Coronary artery (tissue), 2 donors: ENCODE data around the gene RAB23.
A peak's percentile ranks its signal among the peaks of the same experiment; 100 is the strongest.

Experiments
- DNase-seq: peaks from one replicate; pipeline ENCODE4 v3.0.0-alpha.2; 2017; ENCODE audit warnings: low spot score
- H3K27ac ChIP-seq, 2 donors: fragments of 200-600 bp; sonication (generic); one replicate each; pipeline ENCODE4 v1.5.1; 2016 to 2019
- H3K4me3 ChIP-seq: fragments of 200-600 bp; sonication (generic); 2 replicates; pipeline ENCODE4 v1.5.1; 2016; ENCODE audit warnings: mild to moderate bottlenecking, moderate library complexity
- TF ChIP-seq, protein P1 (sequence below): fragments of 200-600 bp; sonication (generic); IDR thresholded peaks from one replicate; pipeline ENCODE4 v1.5.1; 2019; ENCODE audit warnings: antibody characterized with exemption

RAB23 gene

GRCh38 chr6:57220083-57220703 lies 1.9 kb downstream of the RAB23 start:
- DNase-seq = no peak
- peak overlapping the region; percentile 90 for H3K4me3 ChIP-seq
- TF ChIP-seq, protein P1, sequence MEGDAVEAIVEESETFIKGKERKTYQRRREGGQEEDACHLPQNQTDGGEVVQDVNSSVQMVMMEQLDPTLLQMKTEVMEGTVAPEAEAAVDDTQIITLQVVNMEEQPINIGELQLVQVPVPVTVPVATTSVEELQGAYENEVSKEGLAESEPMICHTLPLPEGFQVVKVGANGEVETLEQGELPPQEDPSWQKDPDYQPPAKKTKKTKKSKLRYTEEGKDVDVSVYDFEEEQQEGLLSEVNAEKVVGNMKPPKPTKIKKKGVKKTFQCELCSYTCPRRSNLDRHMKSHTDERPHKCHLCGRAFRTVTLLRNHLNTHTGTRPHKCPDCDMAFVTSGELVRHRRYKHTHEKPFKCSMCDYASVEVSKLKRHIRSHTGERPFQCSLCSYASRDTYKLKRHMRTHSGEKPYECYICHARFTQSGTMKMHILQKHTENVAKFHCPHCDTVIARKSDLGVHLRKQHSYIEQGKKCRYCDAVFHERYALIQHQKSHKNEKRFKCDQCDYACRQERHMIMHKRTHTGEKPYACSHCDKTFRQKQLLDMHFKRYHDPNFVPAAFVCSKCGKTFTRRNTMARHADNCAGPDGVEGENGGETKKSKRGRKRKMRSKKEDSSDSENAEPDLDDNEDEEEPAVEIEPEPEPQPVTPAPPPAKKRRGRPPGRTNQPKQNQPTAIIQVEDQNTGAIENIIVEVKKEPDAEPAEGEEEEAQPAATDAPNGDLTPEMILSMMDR = no peak
- H3K27ac ChIP-seq = no peak overlapping the region

DNA sequence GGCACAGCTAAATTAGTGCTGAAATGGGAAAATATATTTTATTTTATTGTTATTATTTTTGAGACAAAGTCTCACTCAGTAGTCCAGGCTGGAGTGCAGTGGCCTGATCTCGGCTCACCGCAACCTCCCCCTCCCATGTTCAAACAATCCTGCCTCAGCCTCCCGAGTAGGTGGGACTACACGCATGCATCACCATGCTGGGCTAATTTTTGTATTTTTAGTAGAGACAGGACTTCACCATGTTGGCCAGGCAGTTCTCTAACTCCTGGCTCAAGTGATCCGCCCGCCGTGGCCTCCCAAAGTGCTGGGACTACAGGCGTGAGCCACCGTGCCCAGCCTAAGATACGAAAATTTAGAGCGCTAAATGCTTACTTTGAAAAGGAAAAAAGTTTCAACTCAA lies 4.8 kb downstream of the RAB23 start:
- no peak overlapping the region for H3K4me3 ChIP-seq
- TF ChIP-seq, protein P1 = no peak
- no peak overlapping the region for H3K27ac ChIP-seq
- DNase-seq = no peak

- Histone ChIP-seq H3K27ac (no peak overlapping the region), H3K4me3 (no peak overlapping the region)
- TF ChIP-seq, protein P1 = no peak
- no peak for DNase-seq
These were observed 5.6 kb downstream of the RAB23 start for GRCh38 chr6:57216235-57217101.

DNA sequence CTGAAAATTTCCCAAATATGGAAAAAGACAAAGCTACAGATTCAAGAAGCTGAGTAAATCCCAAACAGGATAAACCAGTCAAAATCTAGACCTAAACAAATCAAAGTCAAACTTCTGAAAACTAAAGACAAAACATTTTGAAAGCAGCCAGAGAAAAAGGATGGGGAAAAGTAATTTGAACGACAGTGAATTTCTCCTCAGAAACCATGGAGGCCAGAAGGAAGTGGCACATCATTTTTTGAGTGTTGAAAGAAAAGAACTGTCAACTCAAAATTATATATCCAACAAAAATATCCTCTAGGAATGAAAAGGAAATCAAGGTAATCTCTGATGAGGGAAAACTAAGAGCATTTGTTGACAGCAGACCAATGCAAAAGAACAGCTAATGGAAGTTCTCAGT lies 6.8 kb downstream of the RAB23 start:
- DNase-seq = no peak
- Histone ChIP-seq H3K27ac (no peak overlapping the region), H3K4me3 (no peak overlapping the region)
- TF ChIP-seq, protein P1 = no peak

GRCh38 chr6:57210060-57210459 lies 12.0 kb downstream of the RAB23 start:
- DNase-seq = no peak
- Histone ChIP-seq H3K27ac (no peak overlapping the region), H3K4me3 (no peak overlapping the region)
- TF ChIP-seq, protein P1 = no peak

DNA sequence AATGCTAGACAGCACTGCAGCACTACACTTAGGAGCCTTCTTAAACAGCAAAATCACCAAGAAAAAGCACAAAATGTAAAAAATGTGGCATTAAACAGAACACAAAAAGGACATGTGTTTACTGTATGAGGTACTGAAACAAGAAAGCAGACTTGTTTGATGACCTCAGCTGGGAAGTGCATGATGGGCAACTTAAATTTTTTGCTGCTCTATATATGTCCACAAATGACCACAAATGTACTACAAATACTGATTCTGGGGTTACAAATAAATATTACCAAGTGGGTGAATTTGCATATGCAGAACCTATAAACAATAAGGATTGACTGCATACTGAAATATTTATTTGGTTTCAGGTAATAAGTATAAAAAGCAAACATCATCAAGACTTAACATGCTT lies 13.1 kb downstream of the RAB23 start:
- Histone ChIP-seq H3K4me3 (no peak overlapping the region), H3K27ac (no peak overlapping the region)
- TF ChIP-seq, protein P1 = no peak
- no peak for DNase-seq

- H3K4me3 ChIP-seq = no peak overlapping the region
- TF ChIP-seq, protein P1 = no peak
- no peak for DNase-seq
- no peak overlapping the region for H3K27ac ChIP-seq
These were observed 14.2 kb downstream of the RAB23 start for GRCh38 chr6:57207872-57208271.
